ENCODE data around the gene SS18L1. TPM values are rescaled to one million over a fixed set of nuclear protein-coding genes. Genes with fewer than 3 reads are reported as not detected.

Gene SS18L1
- total RNA-seq, 2 experiments from 2014 or later: 21.0 to 23.3 TPM

DNA sequence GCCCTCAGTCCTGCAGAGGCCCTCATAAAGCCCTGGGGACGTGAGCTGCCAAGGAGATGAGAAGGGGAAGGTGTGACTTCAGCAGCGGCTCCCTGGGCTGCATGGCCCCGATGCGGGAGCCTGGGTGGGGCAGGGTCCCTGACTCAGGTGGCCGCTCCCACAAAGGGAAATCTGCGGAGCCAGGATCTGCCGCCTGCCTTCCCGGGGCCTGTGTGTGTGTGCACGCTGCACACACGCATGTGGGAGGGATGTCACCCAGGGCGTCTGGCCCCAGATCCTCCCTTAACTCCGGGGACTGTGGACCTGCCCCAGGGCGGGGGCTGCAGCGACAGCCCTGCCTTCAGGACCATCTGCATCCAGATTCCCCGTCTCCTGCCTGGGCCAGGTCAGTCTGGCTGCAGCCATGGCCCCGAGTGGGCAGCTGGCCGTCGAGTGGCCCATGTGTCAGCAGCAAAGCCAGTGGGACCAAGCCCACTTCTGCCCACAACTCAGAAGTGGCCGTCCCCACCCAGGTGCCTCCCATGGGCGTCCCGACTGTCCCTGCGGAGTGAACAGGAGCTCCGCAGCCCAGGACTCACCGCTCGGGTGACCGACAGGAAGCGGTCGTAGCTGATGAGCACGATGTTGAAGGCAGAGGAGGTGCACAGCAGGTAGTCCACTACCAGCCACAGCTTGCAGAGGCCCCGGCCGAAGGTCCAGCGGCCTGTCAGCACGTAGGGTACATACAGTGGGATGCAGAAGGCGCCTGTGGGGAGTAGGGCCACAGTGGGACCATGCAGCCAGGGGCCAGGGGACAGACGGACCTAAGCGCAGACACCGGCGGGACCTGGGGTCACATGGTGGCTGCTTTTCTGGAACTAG is 74.6 kb downstream of the SS18L1 start:
- POLR2A ChIA-PET: no interaction called here
- Mint-ChIP-seq H3K36me3 (no peaks in the 10 kb centered on the region), H3K27me3 (peaks cover 31% of the 10 kb centered on the region), H3K4me1 (no peaks in the 10 kb centered on the region), H3K4me3 (no peak overlapping the region), H3K9me3 (no peaks in the 10 kb centered on the region), H3K27ac (no peak overlapping the region)
- DNase-seq (no peak), ATAC-seq (ENCODE audit: low read depth) (no peak)

DNA sequence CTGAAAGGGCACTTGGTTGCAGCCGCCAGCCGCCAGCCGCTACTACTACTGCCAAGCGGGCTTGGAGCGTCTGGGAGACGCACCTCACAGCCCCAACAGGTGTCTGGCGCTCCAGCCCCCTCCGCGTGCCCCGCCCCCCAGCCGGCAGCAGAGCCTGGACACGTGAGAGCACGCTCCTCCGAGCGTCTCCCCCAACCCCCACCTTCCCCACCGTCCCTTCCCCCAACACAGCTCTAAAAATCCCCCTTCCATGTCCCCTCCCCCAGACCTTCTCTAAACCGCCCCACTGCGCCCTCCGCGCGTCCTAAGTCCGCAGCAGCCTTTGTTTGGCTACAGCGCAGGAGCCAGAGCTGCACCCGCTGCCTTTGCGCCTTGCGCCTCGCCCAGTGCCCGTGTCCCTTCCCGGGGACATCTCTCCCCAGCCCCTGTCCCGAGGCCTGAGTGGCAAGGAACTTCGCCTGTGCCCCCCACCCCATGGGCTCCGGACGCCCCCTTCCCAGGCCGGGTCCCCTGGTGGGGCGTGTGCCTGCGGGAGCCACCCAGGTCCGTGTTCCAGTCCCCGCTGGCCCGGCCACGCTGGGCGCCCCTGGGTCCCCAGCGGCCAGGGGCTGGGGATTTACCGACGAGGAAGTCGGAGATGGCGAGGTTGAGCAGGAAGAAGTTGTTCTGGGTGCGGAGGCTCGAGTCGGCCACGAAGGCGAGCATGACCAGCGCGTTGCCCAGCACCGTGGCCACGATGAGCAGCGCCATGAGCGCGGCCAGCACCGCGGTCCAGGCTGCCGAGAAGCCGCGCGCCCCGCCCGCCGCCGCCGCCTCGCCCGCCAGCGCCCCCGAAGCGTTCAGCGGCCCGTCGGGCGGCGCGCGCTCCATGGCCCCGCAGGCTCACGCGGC is 75.8 kb downstream of the SS18L1 start:
- peak overlapping the region; percentile 19 for H3K4me3 Mint-ChIP-seq
- H3K4me1 Mint-ChIP-seq: no peaks in the 10 kb centered on the region
- ATAC-seq (ENCODE audit: low read depth): peak; percentile 37
- POLR2A ChIA-PET: no interaction called here
- peak; percentile 48 for DNase-seq
- no peaks in the 10 kb centered on the region for H3K9me3 Mint-ChIP-seq
- no peak overlapping the region for H3K27ac Mint-ChIP-seq
- peaks cover 32% of the 10 kb centered on the region for H3K27me3 Mint-ChIP-seq
- no peaks in the 10 kb centered on the region for H3K36me3 Mint-ChIP-seq

DNA sequence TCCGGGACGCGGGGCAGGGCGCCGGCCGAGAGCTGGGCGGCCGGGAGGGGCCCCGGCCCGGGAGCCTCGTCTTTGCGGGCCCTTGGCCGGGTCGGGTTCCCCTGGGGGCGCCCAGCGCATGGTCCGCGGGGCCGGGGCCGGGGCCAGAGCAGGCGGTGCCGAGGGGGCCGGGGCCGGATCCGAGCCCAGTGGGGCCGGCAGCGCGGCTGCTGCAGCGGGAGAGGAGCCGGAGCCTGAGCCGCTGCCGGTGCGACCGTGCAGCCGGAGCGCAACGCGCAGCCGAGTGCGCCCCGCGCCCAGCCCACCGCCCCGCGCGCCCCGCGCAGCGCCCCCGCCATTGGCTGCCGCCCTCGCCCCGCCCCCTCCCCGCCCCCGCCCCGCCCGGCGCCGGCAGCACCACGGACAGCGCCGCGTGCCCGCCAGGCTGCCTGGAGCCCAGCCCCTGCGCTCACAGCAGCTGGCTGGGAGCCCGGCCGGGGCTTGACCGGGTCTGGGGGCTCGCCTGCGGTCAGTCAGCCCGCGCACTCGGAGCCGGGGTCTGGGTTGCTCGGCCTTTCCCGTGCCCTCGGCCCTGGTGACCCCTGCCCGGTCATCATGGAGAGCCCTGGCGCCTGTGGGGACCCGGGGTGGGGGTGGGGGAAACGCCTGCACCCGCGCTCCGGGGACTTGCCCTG is 76.6 kb downstream of the SS18L1 start, which contains the start of gene HRH3:
TSS of gene HRH3 (minus strand) at position 287 of the 674 bp plus-strand sequence. CDS start 308 bp downstream, outside the sequence.
- Mint-ChIP-seq H3K36me3 (no peaks in the 10 kb centered on the region), H3K27ac (no peak within 1 kb of the TSS), H3K9me3 (no peaks in the 10 kb centered on the region), H3K4me3 (peak within 1 kb of the TSS; percentile 19), H3K4me1 (no peaks in the 10 kb centered on the region), H3K27me3 (peaks cover 32% of the 10 kb centered on the region)
- ATAC-seq (ENCODE audit: low read depth) (peak; percentile 69), DNase-seq (peak; percentile 76)
- POLR2A ChIA-PET: no interaction called here

DNA sequence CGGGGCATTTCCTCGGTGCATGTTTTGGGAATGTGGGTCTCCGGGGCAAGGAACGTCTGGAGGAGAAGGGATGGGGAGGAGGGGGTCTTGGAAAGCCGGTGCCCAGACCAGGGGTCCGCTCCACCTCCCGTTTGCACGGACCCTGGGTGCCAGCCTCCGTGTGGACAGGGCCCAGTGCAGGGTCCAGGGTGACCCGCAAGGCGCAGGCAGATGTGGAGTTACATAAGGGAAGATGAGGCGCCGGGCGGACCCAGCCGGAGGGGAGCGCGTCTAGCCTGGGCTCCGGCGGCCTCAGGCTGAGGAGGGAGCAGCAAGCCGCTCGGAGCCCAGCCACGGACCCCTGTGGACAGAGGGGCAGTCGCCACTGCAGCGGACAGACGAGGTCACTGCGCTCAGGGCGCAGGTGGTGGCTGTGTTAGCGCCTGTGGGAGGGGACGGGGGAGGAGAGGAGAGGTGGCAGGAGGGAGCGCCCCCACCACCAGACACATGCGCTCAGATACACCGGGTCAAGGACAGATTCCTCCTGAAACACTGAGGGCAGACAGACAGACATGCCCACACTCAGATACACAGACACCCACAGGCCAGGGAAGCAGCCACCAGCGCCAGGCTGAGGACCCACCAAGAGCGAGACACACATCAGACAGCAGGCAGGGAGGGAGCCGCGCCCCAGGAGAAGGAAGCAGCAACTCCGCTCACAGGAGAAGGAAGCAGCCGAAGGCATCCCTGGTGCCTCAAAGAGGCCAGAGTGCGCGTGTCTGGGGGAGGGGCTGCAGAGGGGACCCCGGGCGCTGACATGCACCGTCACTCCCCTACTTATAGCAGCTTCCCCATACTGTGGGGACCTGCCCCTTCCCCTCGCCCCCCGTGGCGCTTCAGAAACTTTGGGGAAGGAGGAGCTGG is 77.3 kb downstream of the SS18L1 start:
- Mint-ChIP-seq H3K4me3 (no peak overlapping the region), H3K27me3 (peaks cover 30% of the 10 kb centered on the region), H3K36me3 (no peaks in the 10 kb centered on the region), H3K4me1 (no peaks in the 10 kb centered on the region), H3K27ac (no peak overlapping the region), H3K9me3 (no peaks in the 10 kb centered on the region)
- DNase-seq: no peak
- POLR2A ChIA-PET: no interaction called here
- ATAC-seq (ENCODE audit: low read depth): no peak

DNA sequence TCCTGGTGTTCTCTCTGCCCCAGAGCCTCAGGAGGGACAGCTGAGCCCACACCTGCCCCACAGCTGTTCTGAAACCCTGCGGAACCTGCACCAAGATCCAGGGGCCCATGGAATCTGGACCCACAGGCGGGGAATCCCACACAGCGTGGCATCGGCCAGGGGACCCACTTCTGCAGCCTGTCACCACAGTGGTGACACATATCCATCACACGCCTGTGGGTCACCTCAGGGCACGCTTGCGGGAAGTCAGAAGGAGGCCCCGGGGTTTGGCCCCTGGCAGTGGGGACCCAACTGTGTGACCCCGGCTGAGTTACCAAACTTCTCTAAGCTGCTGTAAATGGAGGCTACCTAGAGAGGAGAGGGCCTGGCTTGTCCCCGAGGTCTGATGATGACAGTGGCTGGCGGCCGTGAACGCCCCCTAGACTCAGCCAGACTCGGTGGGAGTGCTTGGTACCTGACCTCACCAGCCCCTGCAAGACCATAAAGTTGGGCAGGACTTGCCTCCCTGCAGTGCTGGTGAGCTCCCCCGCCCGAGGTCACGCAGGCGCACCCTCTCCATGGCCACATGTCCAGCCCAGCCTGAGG is 78.8 kb downstream of the SS18L1 start:
- POLR2A ChIA-PET: no interaction called here
- ATAC-seq (ENCODE audit: low read depth) (no peak), DNase-seq (no peak)
- Mint-ChIP-seq H3K4me1 (no peaks in the 10 kb centered on the region), H3K36me3 (no peaks in the 10 kb centered on the region), H3K4me3 (no peak overlapping the region), H3K9me3 (no peaks in the 10 kb centered on the region), H3K27me3 (peaks cover 26% of the 10 kb centered on the region), H3K27ac (no peak overlapping the region)

DNA sequence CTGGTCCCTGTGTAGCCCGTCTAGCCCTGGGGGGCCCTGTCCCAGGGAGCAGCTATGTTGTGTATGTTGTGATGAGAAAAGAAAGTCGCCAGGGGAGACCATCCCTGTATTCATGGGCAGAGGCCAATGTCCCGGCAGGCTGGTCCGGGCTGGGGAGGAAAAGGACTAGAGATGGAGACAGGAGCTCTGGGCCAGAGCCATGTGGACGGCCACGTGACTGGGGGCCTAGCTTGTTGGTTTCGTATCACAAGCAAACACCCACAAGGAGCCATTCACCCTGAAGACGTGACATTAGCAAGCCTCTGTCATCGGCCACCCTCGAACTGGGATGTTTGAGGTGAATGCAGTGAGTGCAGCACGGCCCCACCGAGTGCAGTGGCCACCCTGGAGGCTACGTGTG is 79.4 kb downstream of the SS18L1 start:
- Mint-ChIP-seq H3K4me3 (no peak overlapping the region), H3K27me3 (peaks cover 26% of the 10 kb centered on the region)

DNA sequence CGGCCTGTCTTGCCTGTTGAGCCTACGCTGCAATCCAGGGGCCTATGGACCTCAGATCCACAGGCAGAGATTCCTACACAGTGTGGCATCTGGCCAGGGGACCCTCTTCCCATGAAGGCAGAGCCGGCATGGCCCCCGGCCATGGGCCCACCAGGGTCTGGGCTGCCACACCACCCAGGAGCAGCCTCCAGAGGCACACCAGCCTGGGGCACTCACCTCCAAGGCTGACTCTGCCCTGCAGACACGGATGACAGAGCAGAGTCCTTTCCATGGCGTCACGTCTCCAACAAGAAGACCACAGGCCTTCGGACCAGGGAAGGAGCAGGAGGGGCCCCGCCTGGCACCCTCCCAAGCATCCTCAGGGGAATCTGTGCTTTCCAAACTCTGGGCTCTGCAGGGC is 80.0 kb downstream of the SS18L1 start:
- DNase-seq (no peak), ATAC-seq (ENCODE audit: low read depth) (no peak)
- H3K27ac Mint-ChIP-seq: no peak overlapping the region
- H3K4me3 Mint-ChIP-seq: no peak overlapping the region
- no peaks in the 10 kb centered on the region for H3K4me1 Mint-ChIP-seq
- H3K27me3 Mint-ChIP-seq: peaks cover 22% of the 10 kb centered on the region
- no peaks in the 10 kb centered on the region for H3K36me3 Mint-ChIP-seq
- POLR2A ChIA-PET: no interaction called here
- no peaks in the 10 kb centered on the region for H3K9me3 Mint-ChIP-seq

More for the DNA sequence above, 79.4 kb downstream of the SS18L1 start:
- Mint-ChIP-seq H3K4me1 (no peaks in the 10 kb centered on the region), H3K36me3 (no peaks in the 10 kb centered on the region), H3K9me3 (no peaks in the 10 kb centered on the region), H3K27ac (no peak overlapping the region)
- no peak for DNase-seq
- POLR2A ChIA-PET: no interaction called here
- no peak for ATAC-seq (ENCODE audit: low read depth)

DNA sequence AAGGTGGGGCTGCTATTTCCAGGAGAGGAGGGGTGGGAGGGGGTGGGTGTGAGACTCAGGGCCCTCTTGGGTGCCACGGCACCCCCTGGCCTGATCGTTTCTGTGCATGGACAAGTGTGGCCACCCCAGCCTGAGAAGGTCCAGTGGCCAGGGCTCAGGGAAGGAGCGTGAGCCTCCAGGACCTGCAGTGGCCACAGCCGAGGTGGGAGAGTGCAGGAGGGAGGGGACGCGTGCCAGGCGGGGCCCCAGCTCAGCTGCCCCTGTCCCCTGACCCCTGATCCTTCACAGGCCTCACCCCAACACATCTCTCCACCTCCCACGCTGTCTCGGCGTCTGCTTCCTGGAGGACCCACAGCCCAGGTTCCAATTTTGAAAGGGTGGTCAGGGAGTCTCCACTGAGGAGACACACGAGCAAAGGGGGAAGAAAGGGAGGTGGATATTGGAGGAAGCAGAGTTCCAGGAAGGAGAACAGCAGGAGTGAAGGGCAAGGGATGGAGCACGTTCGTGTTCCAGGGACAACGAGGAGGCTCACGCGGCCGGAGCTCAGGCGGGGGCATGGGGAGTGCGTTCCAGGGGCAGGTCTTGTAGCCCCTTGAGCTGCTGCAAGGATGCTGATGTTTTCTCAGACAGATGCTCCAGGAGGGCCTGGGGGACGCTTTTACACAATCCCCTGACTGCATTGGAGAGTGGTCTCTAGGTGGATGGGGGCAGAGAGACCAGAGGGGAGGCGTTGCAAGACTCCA is 80.7 kb downstream of the SS18L1 start:
- no peaks in the 10 kb centered on the region for H3K9me3 Mint-ChIP-seq
- POLR2A ChIA-PET: no interaction called here
- DNase-seq (no peak), ATAC-seq (ENCODE audit: low read depth) (no peak)
- H3K36me3 Mint-ChIP-seq: no peaks in the 10 kb centered on the region
- no peak overlapping the region for H3K4me3 Mint-ChIP-seq
- H3K27me3 Mint-ChIP-seq: peaks cover 15% of the 10 kb centered on the region
- no peaks in the 10 kb centered on the region for H3K4me1 Mint-ChIP-seq
- H3K27ac Mint-ChIP-seq: no peak overlapping the region

DNA sequence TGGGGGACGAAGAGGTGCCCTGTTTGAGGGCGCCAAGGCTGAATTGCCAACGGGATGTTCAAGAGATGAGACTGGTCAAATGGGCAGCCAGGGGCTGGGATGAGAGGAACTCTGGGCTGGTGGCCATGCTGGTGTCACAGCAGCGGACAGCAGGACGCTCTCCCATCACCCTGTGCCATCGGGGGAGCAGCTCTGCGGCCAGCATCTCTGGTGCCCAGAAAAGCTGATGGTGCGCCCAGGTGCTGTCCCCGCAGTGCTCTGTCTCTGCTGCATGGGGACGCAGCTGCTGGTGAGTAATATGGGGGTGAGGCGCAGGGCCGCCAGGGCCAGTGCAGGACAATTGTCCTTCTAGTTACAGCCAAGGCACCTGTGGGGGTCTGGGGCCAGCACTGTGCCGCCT is 81.5 kb downstream of the SS18L1 start:
- ATAC-seq (ENCODE audit: low read depth): no peak
- no peaks in the 10 kb centered on the region for H3K36me3 Mint-ChIP-seq
- H3K9me3 Mint-ChIP-seq: no peaks in the 10 kb centered on the region
- H3K27ac Mint-ChIP-seq: no peak overlapping the region
- no peaks in the 10 kb centered on the region for H3K4me1 Mint-ChIP-seq
- no peak overlapping the region for H3K4me3 Mint-ChIP-seq
- H3K27me3 Mint-ChIP-seq: peaks cover 14% of the 10 kb centered on the region
- DNase-seq: no peak
- POLR2A ChIA-PET: no interaction called here

DNA sequence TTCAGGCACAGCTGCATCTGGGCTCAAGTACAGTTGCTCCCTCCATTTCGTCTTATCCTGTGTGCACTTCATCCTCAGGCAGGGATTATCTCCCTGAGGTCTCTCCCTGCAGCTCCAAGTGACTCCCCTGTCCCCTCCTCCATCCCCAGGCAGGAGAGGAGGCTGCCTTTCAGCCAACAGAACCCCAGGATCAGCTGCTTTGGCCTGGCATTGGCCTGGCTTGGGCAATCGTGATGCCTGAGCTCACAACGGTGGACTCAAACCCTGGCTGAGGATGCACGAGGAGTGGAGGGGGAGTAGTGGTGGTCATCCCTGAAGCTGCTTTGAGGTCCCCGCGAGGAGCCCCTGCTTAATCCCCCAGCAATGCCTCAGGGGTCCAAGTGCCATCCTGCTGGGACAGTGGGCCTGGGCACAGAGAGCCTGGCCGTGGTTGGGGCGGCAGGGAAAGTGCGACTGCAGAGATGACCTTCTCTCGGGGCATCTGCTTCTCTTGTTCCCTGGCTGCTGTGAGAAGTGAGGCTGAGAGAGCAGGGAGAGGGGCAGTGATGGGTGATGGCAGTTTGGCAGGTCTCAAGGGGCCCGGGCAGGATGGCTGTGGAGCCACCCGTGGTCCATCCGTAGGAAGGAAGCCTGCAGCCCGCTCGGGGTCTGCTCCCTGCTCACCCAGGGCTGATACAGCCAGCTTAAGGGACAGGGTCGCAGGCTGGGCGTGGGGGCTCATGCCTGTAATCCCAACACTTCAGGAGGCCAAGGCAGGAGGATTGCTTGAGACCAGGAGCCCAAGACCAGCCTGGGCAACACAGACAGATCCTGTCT is 82.5 kb downstream of the SS18L1 start:
- Mint-ChIP-seq H3K4me3 (no peak overlapping the region), H3K36me3 (no peaks in the 10 kb centered on the region), H3K27ac (no peak overlapping the region), H3K27me3 (peaks cover 11% of the 10 kb centered on the region), H3K9me3 (no peaks in the 10 kb centered on the region), H3K4me1 (no peaks in the 10 kb centered on the region)
- ATAC-seq (ENCODE audit: low read depth) (no peak), DNase-seq (no peak)
- POLR2A ChIA-PET: no interaction called here

DNA sequence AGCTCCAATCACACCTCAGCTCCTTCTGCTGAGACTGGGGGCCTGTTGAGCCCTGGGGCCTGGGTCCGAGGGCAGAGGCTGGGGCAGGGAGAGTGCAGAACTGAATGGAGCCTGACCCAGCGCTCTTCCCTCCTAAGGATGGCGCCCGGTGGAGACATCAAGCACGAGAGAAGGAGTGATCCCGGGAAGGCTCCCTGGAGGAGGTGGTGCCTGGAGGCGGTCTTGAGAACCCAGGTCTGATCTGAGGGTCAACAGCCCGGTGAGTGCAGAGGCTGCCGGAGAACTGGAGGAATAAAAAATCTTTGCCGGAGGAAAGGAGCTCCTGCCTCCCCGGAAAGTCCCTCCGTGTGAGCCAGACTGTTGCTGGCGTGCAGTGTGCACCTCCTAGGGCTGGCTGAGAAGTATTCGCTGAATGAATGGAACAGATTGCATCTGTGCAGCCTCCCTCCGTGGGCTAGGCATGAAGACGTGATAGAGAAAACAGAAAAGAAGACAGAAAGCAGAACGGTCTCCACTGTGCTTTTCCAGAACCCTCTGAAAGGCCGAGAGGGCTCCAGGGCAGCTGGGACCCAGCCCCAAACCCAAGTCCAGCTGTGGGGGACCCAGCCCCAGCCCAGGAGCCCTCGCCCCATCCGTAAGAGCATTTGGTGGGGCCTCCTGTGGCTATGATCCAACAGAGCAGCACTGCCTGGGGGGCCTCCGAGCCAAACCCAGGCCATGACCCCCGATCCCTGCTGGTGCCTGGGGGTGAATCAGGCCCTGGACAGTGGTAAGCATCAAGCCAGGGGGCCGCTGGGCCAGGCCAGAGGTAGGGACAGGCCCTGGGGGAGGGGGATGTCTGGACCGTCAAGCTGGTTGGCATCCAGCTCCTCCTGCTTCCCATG is 83.4 kb downstream of the SS18L1 start:
- POLR2A ChIA-PET: no interaction called here
- no peak overlapping the region for H3K4me3 Mint-ChIP-seq
- peaks cover 3% of the 10 kb centered on the region for H3K27me3 Mint-ChIP-seq
- no peak overlapping the region for H3K27ac Mint-ChIP-seq
- H3K4me1 Mint-ChIP-seq: no peaks in the 10 kb centered on the region
- no peaks in the 10 kb centered on the region for H3K9me3 Mint-ChIP-seq
- DNase-seq (no peak), ATAC-seq (ENCODE audit: low read depth) (no peak)
- no peaks in the 10 kb centered on the region for H3K36me3 Mint-ChIP-seq

All from activated naive CD8-positive, alpha-beta T cell treated with anti-CD3 and anti-CD28 coated beads, Interleukin-2, amount 10 ng/mL, durations not matched to agents 7 days and 5 days (primary cell).